HG03097 (cell line): ENCODE results near the gene SERPINB1.
"Not testable (repeated sequence)": the region's sequence is repeated elsewhere in the genome, so short reads cannot be mapped to it uniquely, and the experiment has no call there.

ENCODE experiments used
- ATAC-seq: cut with Tn5 transposase; IDR thresholded peaks from one replicate; pipeline ENCODE4 v1.9.1; 2021; ENCODE audit not compliant: unreplicated experiment, low FRiP score

The SERPINB1 gene

GRCh38 chr6:2819115-2819514, 22.5 kb downstream of the SERPINB1 start:
- no peak for ATAC-seq

DNA sequence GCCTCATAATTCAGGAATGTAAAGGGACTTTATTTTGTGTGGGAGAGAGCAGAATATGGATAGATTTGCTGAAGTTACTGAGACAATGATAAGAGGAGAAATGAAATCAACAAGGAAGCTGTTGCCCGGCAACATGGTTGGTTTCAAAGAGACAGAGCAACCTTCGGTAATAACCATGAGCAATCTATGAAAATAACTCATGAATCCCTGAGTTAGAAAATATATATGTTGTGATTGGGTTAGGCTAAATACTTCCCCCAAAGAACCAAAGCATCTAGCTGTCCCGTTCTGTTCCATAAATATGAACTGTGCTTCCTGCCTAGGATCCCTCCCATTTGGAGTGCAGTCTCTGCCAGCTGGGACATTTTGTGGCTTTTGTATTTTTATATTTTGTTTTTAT, 23.1 kb downstream of the SERPINB1 start:
- no peak for ATAC-seq

DNA sequence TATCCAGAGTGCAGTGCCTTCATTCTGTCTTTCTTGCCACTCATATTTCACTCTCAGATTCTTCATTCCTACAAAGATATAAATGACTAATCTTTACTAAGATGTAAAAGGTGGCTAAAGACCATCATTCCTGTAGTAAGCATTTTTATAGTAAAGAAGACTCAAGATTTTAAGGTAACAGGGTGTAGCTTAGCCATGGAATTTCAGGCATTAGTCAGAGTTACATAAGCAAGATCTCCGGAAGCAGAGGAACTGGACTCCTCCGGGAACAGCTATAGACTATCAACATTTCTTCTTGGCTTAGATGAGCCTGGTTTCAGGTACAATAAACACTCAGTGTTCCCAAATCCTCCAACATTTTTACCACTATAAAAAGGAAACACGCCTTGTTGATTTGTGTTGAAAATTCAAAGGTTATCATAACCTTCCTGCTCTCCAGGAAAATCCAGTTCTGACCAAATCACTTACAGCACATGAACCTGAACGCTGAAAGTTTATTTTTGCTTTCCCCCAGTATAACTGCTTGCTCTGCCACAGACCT, 23.7 kb downstream of the SERPINB1 start:
- no peak for ATAC-seq

- no peak for ATAC-seq
Observed at GRCh38 chr6:2816158-2816557, 25.5 kb downstream of the SERPINB1 start.

DNA sequence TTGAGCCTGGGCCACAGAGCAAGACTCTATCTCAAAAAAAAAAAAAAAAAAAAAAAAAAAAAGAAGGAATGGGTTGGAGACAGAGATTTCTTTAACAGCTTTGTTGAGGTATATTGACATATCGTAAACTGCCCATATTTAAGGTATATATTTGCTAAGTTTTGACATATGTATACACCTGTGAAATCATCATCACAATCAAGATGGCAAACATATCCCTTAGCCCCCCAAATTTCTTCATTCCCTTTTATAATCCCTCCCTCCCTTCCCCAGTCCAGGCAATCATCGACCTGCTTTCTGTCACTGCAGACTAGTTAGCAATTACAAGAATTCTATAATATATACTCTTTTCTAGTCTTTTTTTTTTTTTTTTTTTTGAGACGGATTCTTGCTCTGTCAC, 29.0 kb downstream of the SERPINB1 start:
- ATAC-seq = no peak

DNA sequence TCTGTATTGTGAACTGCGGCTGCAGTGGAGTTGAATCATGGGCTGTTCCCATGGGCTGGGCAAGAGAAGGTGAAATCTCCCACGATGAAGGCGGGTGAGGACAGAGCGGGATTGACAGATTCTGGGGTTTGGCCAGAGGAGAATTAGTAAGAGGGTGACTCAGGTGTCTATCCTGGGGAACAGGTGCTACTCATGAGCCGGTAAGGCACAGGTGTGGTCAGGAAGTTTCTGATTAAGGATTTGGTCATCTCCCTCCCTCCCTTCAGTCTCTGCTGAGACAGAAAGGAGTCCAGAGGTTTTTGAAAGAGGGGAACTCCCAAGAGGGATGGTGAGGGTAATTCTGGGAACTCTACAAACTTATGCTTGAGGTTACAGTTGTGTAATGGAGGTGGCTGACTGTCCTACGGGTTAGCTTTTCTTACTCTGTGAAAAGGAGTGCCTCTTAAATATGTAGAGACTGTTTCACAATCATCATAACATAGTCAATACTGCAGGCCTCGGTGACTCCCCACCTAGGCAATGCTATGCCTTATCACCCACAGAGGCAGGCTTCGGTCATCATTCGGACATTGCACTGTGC, 31.5 kb downstream of the SERPINB1 start:
- ATAC-seq = no peak

DNA sequence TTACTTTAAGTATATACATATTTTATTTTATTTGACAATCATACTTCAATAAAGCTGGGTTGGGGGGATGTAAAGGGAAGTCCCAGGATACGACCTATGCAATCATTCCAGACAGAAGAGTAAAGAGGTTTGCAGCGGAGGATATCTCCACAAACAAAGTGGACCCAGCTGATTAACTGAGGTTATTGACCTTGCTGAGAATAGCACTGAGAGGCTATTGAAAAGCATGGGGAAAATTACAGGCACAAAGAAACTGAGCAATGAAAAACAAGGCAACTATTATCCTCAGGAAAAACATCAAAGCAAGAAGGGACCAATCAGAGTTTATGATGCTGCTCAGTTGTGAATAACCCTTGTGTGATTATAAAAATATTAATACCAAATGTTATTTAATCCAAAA, 32.6 kb downstream of the SERPINB1 start:
- no peak for ATAC-seq

DNA sequence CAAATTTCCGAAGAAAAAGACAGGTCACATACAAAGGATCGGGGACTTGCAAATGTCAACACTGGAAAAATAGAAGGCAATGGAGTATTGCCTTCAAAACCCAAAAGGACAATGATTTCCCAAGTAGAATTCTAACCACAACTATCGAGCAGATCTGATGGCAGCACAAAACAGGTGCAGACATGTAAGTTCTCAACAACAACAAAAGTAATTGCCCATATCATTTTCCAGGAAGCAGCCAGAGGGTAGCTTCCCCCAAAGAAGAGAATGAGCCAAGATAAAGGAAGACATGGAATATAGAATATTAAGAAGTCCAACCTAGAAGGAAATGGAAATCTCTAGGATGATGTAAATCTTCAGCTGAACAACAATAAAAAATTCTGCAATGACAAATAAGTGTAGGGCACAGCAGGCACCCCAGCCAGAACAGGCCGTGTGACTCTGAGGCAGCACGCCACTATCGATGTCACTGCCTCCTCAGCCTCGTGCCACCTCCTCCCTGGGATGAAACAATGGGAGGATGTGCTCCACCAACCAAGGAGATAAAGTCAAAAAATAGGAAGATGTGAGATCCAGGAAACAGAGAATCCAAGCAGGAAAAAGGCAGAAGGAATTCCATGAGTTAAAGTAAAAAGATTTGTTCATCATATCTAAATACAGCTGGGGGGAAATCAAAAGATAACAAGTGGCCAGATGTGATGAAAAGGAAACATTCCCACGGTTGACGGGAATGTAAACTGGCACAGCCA, 34.1 kb downstream of the SERPINB1 start:
- no peak for ATAC-seq

DNA sequence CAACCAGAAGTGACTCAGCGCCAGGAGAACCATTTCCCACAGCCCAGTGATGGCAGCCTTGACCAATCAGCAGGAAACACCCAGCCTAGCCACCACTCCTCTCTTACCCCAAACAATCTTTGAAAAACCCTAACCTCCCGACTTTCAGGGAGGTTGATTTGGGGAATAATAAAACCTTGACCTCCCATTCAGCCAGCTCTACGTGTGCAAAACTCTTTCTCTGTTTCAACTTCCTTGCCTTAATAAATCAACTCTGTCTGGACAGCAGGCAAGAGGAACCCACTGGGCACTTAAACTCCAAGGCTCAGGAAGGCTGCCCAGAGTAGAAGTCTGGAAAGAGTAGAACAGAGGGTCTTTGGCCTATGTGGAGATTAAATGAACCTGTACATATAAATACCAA, 35.0 kb downstream of the SERPINB1 start:
- ATAC-seq = no peak

DNA sequence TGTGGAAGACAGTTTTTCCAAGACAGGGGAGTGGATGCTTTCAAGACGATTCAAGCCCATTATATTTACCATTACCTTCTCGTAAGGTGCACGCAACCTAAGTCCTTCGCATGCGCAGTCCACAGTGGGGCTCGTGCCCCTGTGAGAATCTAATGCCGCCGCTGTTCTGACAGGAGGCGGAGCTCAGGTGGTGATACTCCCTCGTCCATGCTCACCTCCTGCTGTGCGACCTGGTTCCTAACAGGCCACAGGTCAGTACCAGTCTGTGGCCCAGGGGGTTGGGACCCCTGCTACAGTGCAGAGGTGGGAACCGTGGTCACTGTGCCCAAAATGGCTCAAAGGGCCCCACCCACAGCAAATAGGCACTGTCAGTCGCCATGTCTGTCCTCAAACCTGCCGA, 36.6 kb downstream of the SERPINB1 start:
- no peak for ATAC-seq

- ATAC-seq = no peak
Observed at GRCh38 chr6:2804516-2804915, 37.1 kb downstream of the SERPINB1 start.

DNA sequence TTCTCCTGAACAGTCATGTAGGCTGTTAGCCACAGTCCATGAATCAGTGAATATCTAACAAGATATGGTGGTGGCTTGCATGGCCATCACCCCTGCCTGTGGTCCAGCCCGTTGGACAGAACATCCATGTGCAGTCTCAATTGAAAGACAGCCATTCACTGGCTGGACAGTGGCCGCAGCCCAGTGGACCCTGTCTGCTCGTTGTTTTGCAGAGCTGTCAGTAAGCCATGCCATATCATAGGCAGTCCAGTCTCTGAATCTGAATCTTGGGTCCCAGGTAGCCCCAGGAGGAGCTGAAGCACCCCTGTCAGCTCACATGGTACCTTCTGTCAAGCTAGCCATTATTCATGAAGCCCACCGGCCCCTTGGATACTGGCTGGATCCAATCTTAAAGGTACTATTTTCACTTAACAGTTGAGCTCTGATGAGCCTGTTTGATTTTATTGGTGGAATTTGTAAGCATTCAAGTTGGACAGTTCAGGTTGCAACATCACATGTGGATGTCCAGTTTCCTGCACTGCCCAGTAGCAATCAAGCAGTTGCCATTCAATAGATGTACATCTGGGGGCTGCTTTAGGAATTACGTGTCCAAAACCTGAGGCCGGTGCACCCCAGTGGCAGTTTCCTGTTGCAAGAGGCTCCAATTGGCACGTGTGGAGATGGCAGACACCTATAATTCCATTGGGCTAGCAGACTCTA, 37.8 kb downstream of the SERPINB1 start:
- no peak for ATAC-seq

DNA sequence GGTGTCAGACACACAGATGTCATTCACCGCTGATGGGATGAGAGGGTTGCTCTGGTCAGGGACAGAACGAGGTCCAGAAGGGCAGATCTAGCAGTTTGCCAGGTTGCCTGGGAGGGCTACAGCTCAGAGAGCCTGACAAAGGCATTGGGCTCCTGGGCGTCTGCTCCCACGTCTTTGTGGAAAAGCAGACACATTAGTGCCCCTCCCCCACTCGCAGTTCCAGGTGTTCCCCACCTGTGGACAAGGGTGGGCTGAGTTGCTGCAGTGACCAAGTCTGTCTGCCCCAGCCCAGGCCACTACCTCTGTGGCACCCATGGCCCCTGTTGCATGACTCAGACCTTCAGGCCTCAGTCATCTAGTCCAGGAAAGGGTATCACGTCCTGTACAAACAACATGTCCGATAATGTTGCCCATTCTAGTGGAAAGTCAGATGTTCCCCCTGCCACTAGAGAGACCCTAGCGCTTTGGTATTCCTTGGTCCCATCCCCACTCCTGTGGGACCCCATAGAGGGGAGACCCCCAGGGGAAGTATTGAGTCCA, 39.1 kb downstream of the SERPINB1 start:
- no peak for ATAC-seq

- not testable (repeated sequence) for ATAC-seq
Observed at GRCh38 chr6:2801687-2802086, 40.0 kb downstream of the SERPINB1 start.

DNA sequence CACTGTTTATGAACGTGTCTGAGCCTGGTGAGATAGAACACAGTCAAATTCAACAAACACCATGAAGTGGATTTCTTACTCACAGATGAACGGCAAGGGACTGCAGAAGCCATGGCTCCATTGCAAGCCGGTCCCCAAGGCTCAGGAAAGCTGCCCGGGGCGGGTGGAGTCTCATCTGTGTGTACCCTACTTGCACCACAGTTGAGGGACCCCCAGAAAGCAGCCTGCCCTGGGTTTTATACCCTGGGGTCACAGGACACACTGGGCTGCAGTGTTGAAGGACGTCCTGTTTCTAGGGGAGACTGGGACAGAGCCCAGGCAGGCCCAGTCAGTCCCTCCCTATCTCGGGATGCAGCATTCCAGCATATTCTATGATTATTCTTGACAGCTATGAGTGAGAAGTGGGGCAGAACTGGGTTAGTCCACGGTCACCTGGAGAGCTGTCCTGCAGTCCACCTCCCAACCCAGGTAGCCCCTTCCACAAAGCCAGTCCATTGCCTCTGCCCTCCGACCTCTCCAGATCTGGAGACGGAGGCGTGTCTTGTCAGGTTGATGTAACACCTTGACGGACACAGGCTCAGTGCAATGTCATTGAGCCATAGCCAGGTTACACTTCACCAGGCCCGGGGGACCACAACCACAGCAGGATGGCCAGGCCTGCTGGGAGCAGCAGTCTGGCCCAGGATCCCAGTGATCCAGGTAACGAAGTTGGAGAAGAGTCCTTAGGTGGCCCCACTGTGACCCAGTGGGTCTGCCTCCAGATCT, 40.9 kb downstream of the SERPINB1 start:
- no peak for ATAC-seq

GRCh38 chr6:2799936-2800527, 41.6 kb downstream of the SERPINB1 start:
- ATAC-seq = no peak

- no peak for ATAC-seq
Observed at GRCh38 chr6:2798586-2799134, 43.0 kb downstream of the SERPINB1 start.

GRCh38 chr6:2797564-2798031, 44.1 kb downstream of the SERPINB1 start:
- ATAC-seq = no peak

GRCh38 chr6:2796861-2797260, 44.8 kb downstream of the SERPINB1 start:
- no peak for ATAC-seq

- ATAC-seq = no peak
Observed at GRCh38 chr6:2795956-2796355, 45.7 kb downstream of the SERPINB1 start.
